ENCODE data around the gene ANKRD10.

The ANKRD10 gene

GRCh38 chr13:110828705-110829104, 86.2 kb downstream of the ANKRD10 start:
- DNase-seq: no peak
